Measurements from ENCODE around the gene PTX4.

PTX4 gene

DNA sequence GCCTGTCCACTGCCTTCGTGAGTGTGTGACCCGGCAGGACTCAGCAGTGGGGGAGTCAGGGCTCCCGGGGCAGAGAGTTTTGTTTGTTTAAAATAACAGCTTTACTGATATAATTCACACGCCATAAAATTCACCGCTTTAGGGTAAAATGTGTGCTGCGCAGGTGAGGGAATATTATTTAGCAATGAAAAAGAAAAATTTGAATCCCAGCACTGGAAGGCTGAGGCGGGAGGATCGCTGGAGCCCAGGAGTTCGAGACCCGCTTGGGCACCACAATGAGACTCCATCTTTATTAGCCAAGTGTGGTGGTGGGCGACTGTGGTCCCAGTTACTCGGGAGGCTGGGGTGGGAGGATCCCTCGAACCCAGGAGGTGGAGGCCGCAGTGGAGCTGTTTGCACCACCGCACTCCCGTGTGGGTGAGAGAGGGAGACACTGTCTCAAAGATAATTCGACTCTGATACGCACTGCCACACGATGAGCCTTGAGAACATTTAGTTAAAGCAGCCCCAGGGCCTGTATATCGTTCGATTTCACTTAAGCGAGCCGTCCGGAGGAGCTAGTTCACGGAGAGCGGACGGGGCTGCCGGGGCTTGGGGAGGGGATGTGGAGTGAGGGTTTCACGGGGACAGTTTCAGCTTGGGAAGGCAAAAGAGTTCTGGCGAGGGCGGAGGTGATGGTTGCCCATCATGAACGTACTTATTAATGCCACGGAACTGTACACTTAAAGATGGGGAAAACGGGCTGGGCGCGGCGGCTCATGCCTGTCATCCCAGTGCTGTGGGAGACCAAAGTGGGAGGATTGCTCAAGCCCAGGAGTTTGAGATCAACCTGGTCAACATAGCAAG, 14.6 kb upstream of the PTX4 start:
- Histone ChIP-seq H3K4me2 (ENCODE audit: low read length) (no peak overlapping the region), H3K14ac (ENCODE audit: low read length) (no peak overlapping the region), H3K79me2 (ENCODE audit: control insufficient read depth, insufficient read depth, low read length, poor library complexity) (no peaks in the 10 kb centered on the region), H2BK120ac (ENCODE audit: insufficient read depth, low read length, poor library complexity) (no peak overlapping the region), H2BK12ac (ENCODE audit: low read length) (no peak overlapping the region), H2AK5ac (ENCODE audit: low read length) (no peak overlapping the region), H3K23ac (ENCODE audit: low read length) (no peak overlapping the region), H4K8ac (ENCODE audit: low read depth, low read length) (no peak overlapping the region), H2BK5ac (ENCODE audit: low read depth, low read length, poor library complexity) (no peak overlapping the region), H3K36me3 (ENCODE audit: control insufficient read depth in 1 of 2, insufficient read depth in 2 of 2, low read length in 2 of 2) (peaks cover 81 to 83% of the 10 kb centered on the region in 2 experiments), H4K12ac (ENCODE audit: low read depth, low read length) (no peak overlapping the region), H3K9ac (ENCODE audit: low read length) (no peak overlapping the region), H2AFZ (ENCODE audit: insufficient read depth, low read length, poor library complexity) (no peak overlapping the region), H3K4ac (ENCODE audit: low read depth, low read length) (no peak overlapping the region), H3K27me3 (ENCODE audit: insufficient read depth, low read length) (no peaks in the 10 kb centered on the region), H3K27ac (ENCODE audit: low read depth, low read length) (no peak overlapping the region), H3K79me1 (ENCODE audit: low read length) (no peaks in the 10 kb centered on the region), H4K91ac (ENCODE audit: low read depth, low read length) (no peak overlapping the region), H3K4me3 (ENCODE audit: low read depth, low read length) (no peak overlapping the region), H3K18ac (ENCODE audit: low read length) (no peak overlapping the region), H3K4me1 (ENCODE audit: control insufficient read depth in 1 of 2, insufficient read depth in 2 of 2, low read length in 2 of 2) (no peaks in the 10 kb centered on the region), H3K9me3 (ENCODE audit: insufficient read depth, low read depth, low read length) (peaks cover 11% of the 10 kb centered on the region)
- no peak for DNase-seq
- whole genome bisulfite sequencing (ENCODE audit: extremely low coverage, insufficient coverage, insufficient read length): no CpG with 5 or more reads among the region's 37 CpGs

DNA sequence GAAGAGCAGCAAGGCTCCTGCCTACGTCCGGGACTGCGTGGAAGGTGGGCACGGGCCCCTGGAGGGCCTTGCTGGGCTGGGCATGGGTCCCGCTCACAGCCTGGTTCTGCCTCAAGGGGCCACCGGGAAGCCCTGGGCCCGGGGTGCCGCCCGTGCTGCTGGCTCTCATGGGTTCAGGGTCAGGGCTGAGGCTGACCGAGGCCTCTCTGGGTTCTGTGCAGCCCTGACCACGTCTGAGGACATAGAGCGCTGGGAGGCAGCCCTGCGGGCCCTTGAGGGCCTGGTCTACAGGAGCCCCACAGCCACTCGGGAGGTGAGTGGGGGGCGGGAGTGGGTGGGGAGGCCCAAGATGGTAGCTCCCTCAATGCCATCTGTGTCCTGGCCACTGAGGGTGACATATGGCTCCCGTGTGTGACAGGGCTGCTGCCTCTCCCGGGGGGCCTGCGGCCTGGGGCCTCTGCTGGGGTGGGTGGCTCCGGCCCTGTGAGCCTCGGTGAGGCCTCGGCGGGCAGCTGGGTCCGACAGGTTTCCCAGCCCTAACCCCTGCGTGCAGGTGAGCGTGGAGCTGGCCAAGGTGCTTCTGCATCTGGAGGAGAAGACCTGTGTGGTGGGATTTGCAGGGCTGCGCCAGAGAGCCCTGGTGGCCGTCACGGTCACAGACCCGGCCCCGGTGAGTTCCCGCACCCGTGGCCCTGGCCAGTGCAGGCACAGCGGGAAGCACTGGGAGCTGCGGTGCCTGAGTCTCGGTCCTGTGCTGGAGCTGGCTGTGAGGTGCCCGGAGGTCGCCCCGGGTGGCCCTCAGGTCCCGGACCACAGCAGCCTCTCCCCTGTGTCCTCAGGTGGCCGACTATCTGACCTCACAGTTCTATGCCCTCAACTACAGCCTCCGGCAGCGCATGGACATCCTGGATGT, 13.6 kb upstream of the PTX4 start:
- no peak overlapping the region for H3K4me3 ChIP-seq (ENCODE audit: low read depth, low read length)
- no peaks in the 10 kb centered on the region for H3K79me2 ChIP-seq (ENCODE audit: control insufficient read depth, insufficient read depth, low read length, poor library complexity)

DNA sequence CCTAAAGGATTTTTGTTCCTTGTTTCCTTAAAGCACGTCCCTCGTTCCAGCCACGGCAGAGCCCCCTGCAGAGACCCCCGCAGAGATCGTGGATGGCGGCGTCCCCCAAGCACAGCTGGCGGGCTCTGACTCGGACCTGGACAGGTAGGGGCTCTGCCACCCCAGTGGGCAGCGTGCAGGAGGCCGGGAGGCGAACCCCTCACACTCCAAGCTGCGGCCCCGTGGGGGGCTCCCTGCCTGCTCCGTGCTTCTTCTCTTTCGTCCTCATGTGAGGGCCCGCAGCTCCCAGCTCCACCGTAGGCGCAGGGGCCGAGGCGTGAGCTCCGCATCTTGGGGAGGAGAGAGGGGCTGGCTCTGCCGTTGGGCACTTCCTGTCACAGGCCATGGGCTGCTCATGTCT, 12.9 kb upstream of the PTX4 start:
- Histone ChIP-seq H3K9ac (ENCODE audit: low read length) (no peak overlapping the region), H3K4me2 (ENCODE audit: low read length) (no peak overlapping the region), H2AFZ (ENCODE audit: insufficient read depth, low read length, poor library complexity) (no peak overlapping the region), H2BK5ac (ENCODE audit: low read depth, low read length, poor library complexity) (no peak overlapping the region), H2AK5ac (ENCODE audit: low read length) (no peak overlapping the region), H3K23ac (ENCODE audit: low read length) (no peak overlapping the region), H3K18ac (ENCODE audit: low read length) (no peak overlapping the region), H3K27me3 (ENCODE audit: insufficient read depth, low read length) (no peaks in the 10 kb centered on the region), H3K4me1 (ENCODE audit: control insufficient read depth in 1 of 2, insufficient read depth in 2 of 2, low read length in 2 of 2) (no peaks in the 10 kb centered on the region), H3K36me3 (ENCODE audit: control insufficient read depth in 1 of 2, insufficient read depth in 2 of 2, low read length in 2 of 2) (peaks cover 80 to 84% of the 10 kb centered on the region in 2 experiments), H3K27ac (ENCODE audit: low read depth, low read length) (no peak overlapping the region), H4K8ac (ENCODE audit: low read depth, low read length) (no peak overlapping the region), H2BK12ac (ENCODE audit: low read length) (no peak overlapping the region), H4K91ac (ENCODE audit: low read depth, low read length) (no peak overlapping the region), H3K14ac (ENCODE audit: low read length) (no peak overlapping the region), H3K4ac (ENCODE audit: low read depth, low read length) (no peak overlapping the region), H3K79me1 (ENCODE audit: low read length) (no peaks in the 10 kb centered on the region), H4K12ac (ENCODE audit: low read depth, low read length) (no peak overlapping the region), H3K9me3 (ENCODE audit: insufficient read depth, low read depth, low read length) (peaks cover 8% of the 10 kb centered on the region), H3K4me3 (ENCODE audit: low read depth, low read length) (no peak overlapping the region), H3K79me2 (ENCODE audit: control insufficient read depth, insufficient read depth, low read length, poor library complexity) (no peaks in the 10 kb centered on the region), H2BK120ac (ENCODE audit: insufficient read depth, low read length, poor library complexity) (no peak overlapping the region)
- WGBS (ENCODE audit: extremely low coverage, insufficient coverage, insufficient read length): no CpG with 5 or more reads among the region's 23 CpGs
- no peak for DNase-seq

More for the DNA sequence above, 13.6 kb upstream of the PTX4 start:
- no peaks in the 10 kb centered on the region for H3K4me1 ChIP-seq (ENCODE audit: control insufficient read depth in 1 of 2, insufficient read depth in 2 of 2, low read length in 2 of 2)
- no peak overlapping the region for H2BK5ac ChIP-seq (ENCODE audit: low read depth, low read length, poor library complexity)
- H2AK5ac ChIP-seq (ENCODE audit: low read length): no peak overlapping the region
- no peak overlapping the region for H3K9ac ChIP-seq (ENCODE audit: low read length)
- H3K79me1 ChIP-seq (ENCODE audit: low read length): no peaks in the 10 kb centered on the region
- peaks cover 80 to 84% of the 10 kb centered on the region in 2 experiments for H3K36me3 ChIP-seq (ENCODE audit: control insufficient read depth in 1 of 2, insufficient read depth in 2 of 2, low read length in 2 of 2)
- no peak overlapping the region for H3K23ac ChIP-seq (ENCODE audit: low read length)
- no peak overlapping the region for H4K12ac ChIP-seq (ENCODE audit: low read depth, low read length)
- no CpG with 5 or more reads among the region's 42 CpGs for WGBS (ENCODE audit: extremely low coverage, insufficient coverage, insufficient read length)
- H2BK12ac ChIP-seq (ENCODE audit: low read length): no peak overlapping the region
- no peak overlapping the region for H3K14ac ChIP-seq (ENCODE audit: low read length)
- H3K27ac ChIP-seq (ENCODE audit: low read depth, low read length): no peak overlapping the region
- no peak overlapping the region for H4K91ac ChIP-seq (ENCODE audit: low read depth, low read length)
- H2AFZ ChIP-seq (ENCODE audit: insufficient read depth, low read length, poor library complexity): no peak overlapping the region
- no peak overlapping the region for H3K4me2 ChIP-seq (ENCODE audit: low read length)
- peaks cover 10% of the 10 kb centered on the region for H3K9me3 ChIP-seq (ENCODE audit: insufficient read depth, low read depth, low read length)
- H3K27me3 ChIP-seq (ENCODE audit: insufficient read depth, low read length): no peaks in the 10 kb centered on the region
- DNase-seq: no peak
- H2BK120ac ChIP-seq (ENCODE audit: insufficient read depth, low read length, poor library complexity): no peak overlapping the region
- no peak overlapping the region for H4K8ac ChIP-seq (ENCODE audit: low read depth, low read length)
- no peak overlapping the region for H3K4ac ChIP-seq (ENCODE audit: low read depth, low read length)
- no peak overlapping the region for H3K18ac ChIP-seq (ENCODE audit: low read length)

DNA sequence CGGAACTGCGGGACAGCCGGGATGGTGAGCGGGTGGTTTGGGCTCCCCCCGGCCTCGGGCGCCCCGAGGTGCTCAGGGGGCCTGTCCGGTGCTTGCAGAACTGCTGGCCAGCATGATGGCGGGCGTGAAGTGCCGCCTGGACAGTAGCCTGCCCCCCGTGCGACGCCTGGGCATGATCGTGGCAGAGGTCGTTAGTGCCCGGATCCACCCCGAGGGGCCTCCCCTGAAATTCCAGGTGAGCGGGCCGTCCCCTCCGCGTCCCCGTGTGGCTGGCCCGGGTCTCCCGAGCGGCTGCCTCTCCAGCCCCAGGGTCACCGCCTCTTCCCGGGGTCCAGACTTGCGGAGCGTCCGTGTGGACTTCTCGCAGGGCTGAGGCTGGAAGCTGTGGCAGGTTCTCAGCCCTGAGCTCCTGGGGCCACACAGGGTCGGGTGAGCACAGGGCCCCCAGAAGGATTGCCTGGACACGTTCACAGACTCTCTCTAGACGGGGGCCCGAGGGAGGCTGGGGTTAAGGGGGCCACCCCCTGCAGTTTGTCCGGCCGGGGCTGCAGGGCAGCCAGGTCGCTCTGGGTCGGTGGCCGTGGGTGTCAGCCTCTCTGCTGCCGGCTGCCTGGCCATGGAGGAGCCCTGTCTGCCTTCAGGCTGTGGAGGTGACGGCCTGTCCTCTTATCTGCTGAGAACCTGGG, 11.9 kb upstream of the PTX4 start:
- H3K4me3 ChIP-seq (ENCODE audit: low read depth, low read length): no peak overlapping the region
- no peaks in the 10 kb centered on the region for H3K79me2 ChIP-seq (ENCODE audit: control insufficient read depth, insufficient read depth, low read length, poor library complexity)
- no peaks in the 10 kb centered on the region for H3K4me1 ChIP-seq (ENCODE audit: control insufficient read depth in 1 of 2, insufficient read depth in 2 of 2, low read length in 2 of 2)
- H4K8ac ChIP-seq (ENCODE audit: low read depth, low read length): no peak overlapping the region
- H3K9me3 ChIP-seq (ENCODE audit: insufficient read depth, low read depth, low read length): peaks cover 8% of the 10 kb centered on the region
- H4K91ac ChIP-seq (ENCODE audit: low read depth, low read length): no peak overlapping the region
- no peak overlapping the region for H3K27ac ChIP-seq (ENCODE audit: low read depth, low read length)
- H2AFZ ChIP-seq (ENCODE audit: insufficient read depth, low read length, poor library complexity): no peak overlapping the region
- H2AK5ac ChIP-seq (ENCODE audit: low read length): no peak overlapping the region
- no peak overlapping the region for H3K18ac ChIP-seq (ENCODE audit: low read length)
- no peak overlapping the region for H2BK120ac ChIP-seq (ENCODE audit: insufficient read depth, low read length, poor library complexity)
- H3K79me1 ChIP-seq (ENCODE audit: low read length): no peaks in the 10 kb centered on the region
- H2BK5ac ChIP-seq (ENCODE audit: low read depth, low read length, poor library complexity): no peak overlapping the region
- peaks cover 80 to 84% of the 10 kb centered on the region in 2 experiments for H3K36me3 ChIP-seq (ENCODE audit: control insufficient read depth in 1 of 2, insufficient read depth in 2 of 2, low read length in 2 of 2)
- H4K12ac ChIP-seq (ENCODE audit: low read depth, low read length): no peak overlapping the region
- no peak overlapping the region for H3K4me2 ChIP-seq (ENCODE audit: low read length)
- no peak overlapping the region for H3K23ac ChIP-seq (ENCODE audit: low read length)
- no peaks in the 10 kb centered on the region for H3K27me3 ChIP-seq (ENCODE audit: insufficient read depth, low read length)
- DNase-seq: no peak
- no CpG with 5 or more reads among the region's 44 CpGs for WGBS (ENCODE audit: extremely low coverage, insufficient coverage, insufficient read length)
- no peak overlapping the region for H3K4ac ChIP-seq (ENCODE audit: low read depth, low read length)
- no peak overlapping the region for H2BK12ac ChIP-seq (ENCODE audit: low read length)
- H3K9ac ChIP-seq (ENCODE audit: low read length): no peak overlapping the region
- no peak overlapping the region for H3K14ac ChIP-seq (ENCODE audit: low read length)

All from trophoblast cell (in vitro differentiated cells and primary cell).